ENCODE results near the gene F2R.
"Not testable (repeated sequence)": the region's sequence is repeated elsewhere in the genome, so short reads cannot be mapped to it uniquely, and the experiment has no call there.

F2R gene

DNA sequence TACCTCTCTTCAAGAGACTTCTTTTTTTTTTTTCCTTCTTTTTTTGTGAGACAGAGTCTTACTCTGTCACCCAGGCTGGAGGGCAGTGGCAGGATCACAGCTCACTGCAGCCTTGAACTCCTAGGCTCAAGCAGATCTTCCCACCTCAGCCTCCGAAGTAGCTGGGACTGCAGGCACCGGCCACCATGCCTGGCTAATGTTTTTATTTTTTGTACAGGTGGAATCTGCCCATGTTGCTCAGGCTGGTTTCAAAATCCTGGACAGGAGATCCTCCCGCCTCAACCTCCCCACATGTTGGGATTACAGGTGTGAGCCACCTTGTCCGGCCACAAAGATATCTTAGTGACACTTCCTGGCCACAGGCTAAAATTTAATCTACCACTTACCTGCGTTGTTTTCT is 60.0 kb downstream of the F2R start:
- H2BK15ac ChIP-seq (ENCODE audit: low read depth, poor library complexity, severe bottlenecking) = peak overlapping the region; percentile 80
- H3K4me2 ChIP-seq (ENCODE audit: low read length, poor library complexity, severe bottlenecking) = no peak overlapping the region
- no peak for DNase-seq
- no peak overlapping the region for H3K4ac ChIP-seq (ENCODE audit: low read depth in 1 of 2, low read length in 2 of 2)
- peaks cover 1% of the 10 kb centered on the region for H3K4me1 ChIP-seq (ENCODE audit: control insufficient read depth, insufficient read depth, low read depth, low read length)
- H3K4me3 ChIP-seq (ENCODE audit: insufficient read depth in 1 of 2, low read depth in 1 of 2, low read length in 2 of 2) = no peak overlapping the region
- no peak overlapping the region for H2AFZ ChIP-seq (ENCODE audit: low read depth, low read length)
- H4K8ac ChIP-seq (ENCODE audit: low read length) = no peak overlapping the region
- no peak overlapping the region for H3K14ac ChIP-seq (ENCODE audit: low read length in 2 of 2)
- peak overlapping the region in 1 of 2 experiments; percentile 69 for H2BK12ac ChIP-seq (ENCODE audit: low read length in 2 of 2)
- 82% methylated on average over 5 of the region's 5 CpGs for WGBS
- H3K9ac ChIP-seq (ENCODE audit: low read length) = no peak overlapping the region
- no peak overlapping the region for H3K18ac ChIP-seq (ENCODE audit: low read depth in 1 of 2, low read length in 2 of 2)
- H2AK5ac ChIP-seq (ENCODE audit: low read length, severe bottlenecking) = no peak overlapping the region
- H3K27ac ChIP-seq (ENCODE audit: low read length, poor library complexity, severe bottlenecking) = no peak overlapping the region
- no peak overlapping the region for H4K91ac ChIP-seq (ENCODE audit: low read length)
- no peaks in the 10 kb centered on the region for H3K36me3 ChIP-seq (ENCODE audit: control insufficient read depth in 1 of 2, insufficient read depth in 2 of 2, low read depth in 1 of 2, low read length in 2 of 2)
- no peaks in the 10 kb centered on the region for H3K9me3 ChIP-seq (ENCODE audit: control insufficient read depth, low read length)
- no peak overlapping the region for H2BK5ac ChIP-seq (ENCODE audit: low read depth, low read length, poor library complexity, severe bottlenecking)
- H3K79me1 ChIP-seq (replicated peaks; ENCODE audit: low read length, poor library complexity, severe bottlenecking) = no peaks in the 10 kb centered on the region
- no peak overlapping the region for H2BK120ac ChIP-seq (ENCODE audit: low read depth, low read length)
- H3K27me3 ChIP-seq (ENCODE audit: control insufficient read depth in 1 of 2, insufficient read depth in 1 of 2, low read length in 2 of 2) = no peaks in the 10 kb centered on the region
- no peak overlapping the region for H3K23ac ChIP-seq (ENCODE audit: low read length in 2 of 2)

GRCh38 chr5:76776391-76776790 is 60.5 kb downstream of the F2R start:
- Histone ChIP-seq H2BK12ac (ENCODE audit: low read length in 2 of 2) (no peak overlapping the region), H3K27me3 (ENCODE audit: control insufficient read depth in 1 of 2, insufficient read depth in 1 of 2, low read length in 2 of 2) (no peaks in the 10 kb centered on the region), H2BK5ac (ENCODE audit: low read depth, low read length, poor library complexity, severe bottlenecking) (no peak overlapping the region), H3K27ac (ENCODE audit: low read length, poor library complexity, severe bottlenecking) (no peak overlapping the region), H3K23ac (ENCODE audit: low read length in 2 of 2) (no peak overlapping the region), H3K4me3 (ENCODE audit: insufficient read depth in 1 of 2, low read depth in 1 of 2, low read length in 2 of 2) (no peak overlapping the region), H2AFZ (ENCODE audit: low read depth, low read length) (no peak overlapping the region), H3K18ac (ENCODE audit: low read depth in 1 of 2, low read length in 2 of 2) (no peak overlapping the region), H3K4me2 (ENCODE audit: low read length, poor library complexity, severe bottlenecking) (no peak overlapping the region), H2BK120ac (ENCODE audit: low read depth, low read length) (no peak overlapping the region), H3K9me3 (ENCODE audit: control insufficient read depth, low read length) (no peaks in the 10 kb centered on the region), H3K4ac (ENCODE audit: low read depth in 1 of 2, low read length in 2 of 2) (no peak overlapping the region), H3K14ac (ENCODE audit: low read length in 2 of 2) (no peak overlapping the region), H3K79me1 (replicated peaks; ENCODE audit: low read length, poor library complexity, severe bottlenecking) (no peaks in the 10 kb centered on the region), H3K9ac (ENCODE audit: low read length) (no peak overlapping the region), H3K4me1 (ENCODE audit: control insufficient read depth, insufficient read depth, low read depth, low read length) (peaks cover 1% of the 10 kb centered on the region), H3K36me3 (ENCODE audit: control insufficient read depth in 1 of 2, insufficient read depth in 2 of 2, low read depth in 1 of 2, low read length in 2 of 2) (no peaks in the 10 kb centered on the region), H4K91ac (ENCODE audit: low read length) (no peak overlapping the region), H4K8ac (ENCODE audit: low read length) (no peak overlapping the region), H2BK15ac (ENCODE audit: low read depth, poor library complexity, severe bottlenecking) (no peak overlapping the region), H2AK5ac (ENCODE audit: low read length, severe bottlenecking) (no peak overlapping the region)
- no CpG with 5 or more reads among the region's 2 CpGs for WGBS
- no peak for DNase-seq

- H2AFZ ChIP-seq (ENCODE audit: low read depth, low read length) = not testable (repeated sequence)
These were observed 64.7 kb downstream of the F2R start for GRCh38 chr5:76780616-76781015.

DNA sequence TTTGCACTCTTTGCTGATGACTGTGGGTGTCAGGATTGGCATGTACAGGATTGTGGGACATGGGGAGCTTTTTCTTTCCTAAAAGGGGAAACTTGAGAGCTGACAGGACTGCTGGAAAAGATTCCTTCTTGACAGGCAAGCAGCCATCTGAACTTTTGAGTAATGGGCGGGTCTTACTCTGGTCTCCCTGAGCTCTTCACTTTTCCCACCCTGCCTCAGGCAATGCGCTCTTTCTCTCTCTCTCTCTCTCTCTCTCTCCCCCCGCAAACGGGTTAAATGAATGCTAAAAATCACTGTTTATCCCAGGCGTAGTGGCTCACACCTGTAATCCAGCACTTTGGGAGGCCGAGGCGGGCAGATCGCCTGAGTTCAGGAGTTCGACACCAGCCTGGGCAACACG is 65.8 kb downstream of the F2R start:
- Histone ChIP-seq H3K79me1 (replicated peaks; ENCODE audit: low read length, poor library complexity, severe bottlenecking) (no peaks in the 10 kb centered on the region), H3K18ac (ENCODE audit: low read depth in 1 of 2, low read length in 2 of 2) (no peak overlapping the region), H3K4ac (ENCODE audit: low read depth in 1 of 2, low read length in 2 of 2) (no peak overlapping the region), H2AK5ac (ENCODE audit: low read length, severe bottlenecking) (no peak overlapping the region), H3K27me3 (ENCODE audit: control insufficient read depth in 1 of 2, insufficient read depth in 1 of 2, low read length in 2 of 2) (no peaks in the 10 kb centered on the region), H2BK5ac (ENCODE audit: low read depth, low read length, poor library complexity, severe bottlenecking) (no peak overlapping the region), H4K91ac (ENCODE audit: low read length) (no peak overlapping the region), H3K36me3 (ENCODE audit: control insufficient read depth in 1 of 2, insufficient read depth in 2 of 2, low read depth in 1 of 2, low read length in 2 of 2) (no peaks in the 10 kb centered on the region), H3K4me3 (ENCODE audit: insufficient read depth in 1 of 2, low read depth in 1 of 2, low read length in 2 of 2) (no peak overlapping the region), H2BK12ac (ENCODE audit: low read length in 2 of 2) (no peak overlapping the region), H3K14ac (ENCODE audit: low read length in 2 of 2) (no peak overlapping the region), H3K27ac (ENCODE audit: low read length, poor library complexity, severe bottlenecking) (no peak overlapping the region), H3K9ac (ENCODE audit: low read length) (no peak overlapping the region), H4K8ac (ENCODE audit: low read length) (no peak overlapping the region), H3K9me3 (ENCODE audit: control insufficient read depth, low read length) (no peaks in the 10 kb centered on the region), H2BK15ac (ENCODE audit: low read depth, poor library complexity, severe bottlenecking) (no peak overlapping the region), H3K4me1 (ENCODE audit: control insufficient read depth, insufficient read depth, low read depth, low read length) (peaks cover 3% of the 10 kb centered on the region), H3K4me2 (ENCODE audit: low read length, poor library complexity, severe bottlenecking) (no peak overlapping the region), H2BK120ac (ENCODE audit: low read depth, low read length) (no peak overlapping the region), H2AFZ (ENCODE audit: low read depth, low read length) (no peak overlapping the region), H3K23ac (ENCODE audit: low read length in 2 of 2) (no peak overlapping the region)
- 91% methylated on average over 10 of the region's 10 CpGs for WGBS
- no peak for DNase-seq

More at GRCh38 chr5:76780616-76781015, 64.7 kb downstream of the F2R start:
- H2BK12ac ChIP-seq (ENCODE audit: low read length in 2 of 2); H2AK5ac ChIP-seq (ENCODE audit: low read length, severe bottlenecking); H3K9ac ChIP-seq (ENCODE audit: low read length); H3K4me3 ChIP-seq (ENCODE audit: insufficient read depth in 1 of 2, low read depth in 1 of 2, low read length in 2 of 2); H2BK15ac ChIP-seq (ENCODE audit: low read depth, poor library complexity, severe bottlenecking); H3K79me1 ChIP-seq (replicated peaks; ENCODE audit: low read length, poor library complexity, severe bottlenecking); H3K18ac ChIP-seq (ENCODE audit: low read depth in 1 of 2, low read length in 2 of 2); H2BK120ac ChIP-seq (ENCODE audit: low read depth, low read length); H3K4me1 ChIP-seq (ENCODE audit: control insufficient read depth, insufficient read depth, low read depth, low read length); H4K8ac ChIP-seq (ENCODE audit: low read length); H3K9me3 ChIP-seq (ENCODE audit: control insufficient read depth, low read length); H3K14ac ChIP-seq (ENCODE audit: low read length in 2 of 2); H3K23ac ChIP-seq (ENCODE audit: low read length in 2 of 2); H2BK5ac ChIP-seq (ENCODE audit: low read depth, low read length, poor library complexity, severe bottlenecking); H3K27me3 ChIP-seq (ENCODE audit: control insufficient read depth in 1 of 2, insufficient read depth in 1 of 2, low read length in 2 of 2); H3K4me2 ChIP-seq (ENCODE audit: low read length, poor library complexity, severe bottlenecking); DNase-seq; H3K36me3 ChIP-seq (ENCODE audit: control insufficient read depth in 1 of 2, insufficient read depth in 2 of 2, low read depth in 1 of 2, low read length in 2 of 2); H4K91ac ChIP-seq (ENCODE audit: low read length); H3K4ac ChIP-seq (ENCODE audit: low read depth in 1 of 2, low read length in 2 of 2); H3K27ac ChIP-seq (ENCODE audit: low read length, poor library complexity, severe bottlenecking): not testable (repeated sequence)
- over 99% methylated on average over 4 of the region's 4 CpGs for WGBS

Data from mesenchymal stem cell (in vitro differentiated cells and primary cell).